Peyer's patch (tissue), 4 donors: ENCODE data around the gene FST. TPM values are rescaled to one million over a fixed set of nuclear protein-coding genes. Genes with fewer than 3 reads are reported as not detected.

Experiments used
- DNase-seq, 3 donors: peaks; one replicate each; pipeline ENCODE4 v3.0.0-alpha.2; 2017 to 2019
- H3K27ac ChIP-seq, 4 donors: fragments of 200-600 bp; sonication (generic); one replicate each; pipeline ENCODE4 v1.5.1; 2016 to 2019
- H3K27me3 ChIP-seq, 2 donors: fragments of 200-600 bp; sonication (generic); one replicate each; pipeline ENCODE4 v1.5.1; 2019
- H3K36me3 ChIP-seq, 3 donors: fragments of 200-600 bp; sonication (generic); one replicate each; pipeline ENCODE4 v1.5.1; 2016 to 2019
- H3K4me1 ChIP-seq, 4 donors: fragments of 200-600 bp; sonication (generic); one replicate each; pipeline ENCODE4 v1.5.1; 2016 to 2019
- H3K4me3 ChIP-seq, 4 donors: fragments of 200-600 bp; sonication (generic); 1 replicate in 3 of 4; 2 replicates in 1 of 4; pipeline ENCODE4 v1.5.1; 2016 to 2019; ENCODE audit warnings: mild to moderate bottlenecking in 1 of 4
- H3K9me3 ChIP-seq, 4 donors: fragments of 200-600 bp; sonication (generic); one replicate each; pipeline ENCODE4 v1.5.1; 2016 to 2019; ENCODE audit warnings: mild to moderate bottlenecking in 1 of 4
- POLR2A ChIP-seq, 2 donors: fragments of 450-650 bp; IDR thresholded peaks; one replicate each; pipeline ENCODE4 v1.5.1; 2017; ENCODE audit warnings: antibody characterized with exemption in 2 of 2, mild to moderate bottlenecking in 2 of 2, moderate library complexity in 2 of 2
- total RNA-seq, 4 donors: library from RNA; depleted of rRNA; stranded (reverse); fragments of >200 nt; gene quantifications; one replicate each; pipeline ENCODE4 v1.1.0, GENCODE V29; 2016
- TF ChIP-seq, protein P1 (sequence below), 6 experiments: fragments of 450-650 bp in 4 of 6; fragments of 200-600 bp in 2 of 6; sonication (generic) in 1 of 6; IDR thresholded peaks; one replicate each; pipeline ENCODE4 v1.5.1; 2017 to 2019; ENCODE audit warnings: antibody characterized with exemption in 6 of 6, mild to moderate bottlenecking in 3 of 6, moderate library complexity in 1 of 6

The FST gene
- total RNA-seq, 4 donors from 2014 or later: 3.5 to 47.0 (median 10.9) TPM

DNA sequence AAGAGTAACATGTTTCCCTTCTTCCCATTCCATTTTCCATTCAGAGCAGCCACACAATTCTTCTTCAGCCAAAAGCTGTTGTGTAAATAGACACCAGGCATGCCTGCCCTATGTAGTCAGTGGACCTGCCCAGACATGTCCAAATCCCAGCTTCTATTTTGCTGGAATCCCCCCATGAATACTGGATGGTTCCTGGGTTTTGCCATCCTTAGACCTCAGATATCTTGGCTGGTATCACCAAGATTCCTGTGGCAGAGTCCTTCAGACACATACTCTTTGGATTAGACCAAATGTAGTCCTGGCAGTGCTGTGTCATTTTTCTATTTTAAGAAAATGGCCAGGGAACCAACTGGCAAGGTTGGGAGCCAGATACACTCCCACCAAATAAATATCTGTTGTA is 10.3 kb downstream of the FST start:
- H3K4me3 ChIP-seq: no peak overlapping the region
- no peaks in the 10 kb centered on the region for H3K9me3 ChIP-seq
- no peak overlapping the region for H3K27ac ChIP-seq
- H3K36me3 ChIP-seq: no peaks in the 10 kb centered on the region
- TF ChIP-seq POLR2A (IDR thresholded peaks at IDR 0.05): no peak
- TF ChIP-seq, protein P1, sequence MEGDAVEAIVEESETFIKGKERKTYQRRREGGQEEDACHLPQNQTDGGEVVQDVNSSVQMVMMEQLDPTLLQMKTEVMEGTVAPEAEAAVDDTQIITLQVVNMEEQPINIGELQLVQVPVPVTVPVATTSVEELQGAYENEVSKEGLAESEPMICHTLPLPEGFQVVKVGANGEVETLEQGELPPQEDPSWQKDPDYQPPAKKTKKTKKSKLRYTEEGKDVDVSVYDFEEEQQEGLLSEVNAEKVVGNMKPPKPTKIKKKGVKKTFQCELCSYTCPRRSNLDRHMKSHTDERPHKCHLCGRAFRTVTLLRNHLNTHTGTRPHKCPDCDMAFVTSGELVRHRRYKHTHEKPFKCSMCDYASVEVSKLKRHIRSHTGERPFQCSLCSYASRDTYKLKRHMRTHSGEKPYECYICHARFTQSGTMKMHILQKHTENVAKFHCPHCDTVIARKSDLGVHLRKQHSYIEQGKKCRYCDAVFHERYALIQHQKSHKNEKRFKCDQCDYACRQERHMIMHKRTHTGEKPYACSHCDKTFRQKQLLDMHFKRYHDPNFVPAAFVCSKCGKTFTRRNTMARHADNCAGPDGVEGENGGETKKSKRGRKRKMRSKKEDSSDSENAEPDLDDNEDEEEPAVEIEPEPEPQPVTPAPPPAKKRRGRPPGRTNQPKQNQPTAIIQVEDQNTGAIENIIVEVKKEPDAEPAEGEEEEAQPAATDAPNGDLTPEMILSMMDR (IDR thresholded peaks at IDR 0.05): no peak
- H3K27me3 ChIP-seq: no peaks in the 10 kb centered on the region
- no peaks in the 10 kb centered on the region for H3K4me1 ChIP-seq
- DNase-seq: no peak

DNA sequence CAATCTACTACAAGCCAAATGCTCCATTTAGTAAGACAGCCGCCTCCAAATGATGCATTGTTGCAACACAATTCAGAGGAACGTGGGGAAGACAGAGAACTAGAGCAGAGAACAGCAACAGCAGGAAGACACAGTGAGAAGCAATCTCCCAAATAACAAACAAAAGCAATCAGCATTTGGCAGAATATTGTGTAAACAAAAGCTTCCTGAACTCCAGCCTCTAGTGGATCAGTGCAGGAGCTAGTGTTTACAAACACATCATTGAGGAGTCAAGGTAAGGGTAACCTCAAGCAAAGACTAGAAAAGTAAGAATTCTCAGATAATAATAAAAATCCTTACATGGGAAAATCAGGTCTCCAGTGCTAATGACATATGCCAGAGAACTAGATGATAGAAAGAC is 20.6 kb downstream of the FST start:
- H3K4me3 ChIP-seq: no peak overlapping the region
- H3K27ac ChIP-seq: no peak overlapping the region
- TF ChIP-seq POLR2A (IDR thresholded peaks at IDR 0.05): no peak
- TF ChIP-seq, protein P1 (IDR thresholded peaks at IDR 0.05): no peak
- no peaks in the 10 kb centered on the region for H3K36me3 ChIP-seq
- H3K4me1 ChIP-seq: no peaks in the 10 kb centered on the region
- H3K9me3 ChIP-seq: no peaks in the 10 kb centered on the region
- H3K27me3 ChIP-seq: no peaks in the 10 kb centered on the region
- no peak for DNase-seq

DNA sequence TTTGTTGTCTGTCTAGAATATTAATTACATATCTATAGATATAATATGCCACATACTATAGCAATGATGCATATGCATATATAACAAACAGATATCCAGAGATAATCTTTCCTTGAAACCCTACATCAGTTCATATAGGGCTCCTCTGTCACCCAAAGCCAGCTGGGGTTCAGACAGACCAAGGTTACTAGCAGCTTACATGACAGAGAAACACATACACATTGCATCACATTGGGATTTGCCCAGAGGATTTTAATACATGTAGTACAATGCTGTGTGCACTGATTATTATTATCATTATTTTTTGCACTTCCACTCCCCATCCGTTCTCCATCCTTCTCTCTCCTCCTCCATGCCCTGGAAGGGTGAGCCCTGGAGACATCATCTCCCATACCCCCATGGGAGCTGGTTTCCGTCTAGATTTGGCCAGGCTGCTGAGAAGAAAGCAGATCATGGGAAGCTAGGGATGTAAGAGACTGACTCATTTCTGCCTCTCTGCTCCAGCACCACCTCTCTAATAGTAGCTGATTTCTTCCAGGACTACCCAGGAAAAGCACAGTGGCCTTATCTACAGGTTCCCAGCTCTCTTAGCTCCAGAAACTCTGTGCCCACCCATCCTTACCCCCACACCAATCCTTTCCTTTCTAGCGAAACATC is 23.3 kb downstream of the FST start:
- TF ChIP-seq POLR2A (IDR thresholded peaks at IDR 0.05): no peak
- TF ChIP-seq, protein P1 (IDR thresholded peaks at IDR 0.05): no peak
- Histone ChIP-seq H3K9me3 (peaks cover 0 to 2% (median 0%) of the 10 kb centered on the region in 4 donors), H3K27ac (no peak overlapping the region), H3K4me3 (no peak overlapping the region), H3K36me3 (no peaks in the 10 kb centered on the region), H3K4me1 (no peaks in the 10 kb centered on the region), H3K27me3 (no peaks in the 10 kb centered on the region)
- no peak for DNase-seq

DNA sequence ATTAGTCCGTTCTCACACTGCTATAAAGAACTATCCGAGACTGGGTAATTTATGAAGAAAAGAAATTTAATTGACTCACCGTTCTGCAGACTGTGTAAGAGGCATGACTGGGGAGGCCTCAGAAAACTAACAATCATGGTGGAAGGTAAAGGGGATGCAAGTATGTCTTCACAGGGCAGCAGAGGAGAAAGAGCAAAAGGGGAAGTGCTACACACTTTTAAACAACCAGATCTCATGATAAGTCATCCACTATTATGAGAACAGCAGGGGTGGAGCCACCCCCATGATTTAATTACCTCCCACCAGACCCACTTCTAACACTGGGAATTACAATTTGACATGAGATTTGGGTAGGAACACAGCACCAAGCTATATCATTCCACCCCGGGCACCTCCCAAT is 26.6 kb downstream of the FST start:
- Histone ChIP-seq H3K4me1 (no peaks in the 10 kb centered on the region), H3K27me3 (no peaks in the 10 kb centered on the region), H3K4me3 (no peak overlapping the region), H3K9me3 (peaks cover 0 to 7% (median 0%) of the 10 kb centered on the region in 4 donors), H3K27ac (no peak overlapping the region), H3K36me3 (no peaks in the 10 kb centered on the region)
- TF ChIP-seq POLR2A (IDR thresholded peaks at IDR 0.05): no peak
- TF ChIP-seq, protein P1 (IDR thresholded peaks at IDR 0.05): no peak
- no peak for DNase-seq

DNA sequence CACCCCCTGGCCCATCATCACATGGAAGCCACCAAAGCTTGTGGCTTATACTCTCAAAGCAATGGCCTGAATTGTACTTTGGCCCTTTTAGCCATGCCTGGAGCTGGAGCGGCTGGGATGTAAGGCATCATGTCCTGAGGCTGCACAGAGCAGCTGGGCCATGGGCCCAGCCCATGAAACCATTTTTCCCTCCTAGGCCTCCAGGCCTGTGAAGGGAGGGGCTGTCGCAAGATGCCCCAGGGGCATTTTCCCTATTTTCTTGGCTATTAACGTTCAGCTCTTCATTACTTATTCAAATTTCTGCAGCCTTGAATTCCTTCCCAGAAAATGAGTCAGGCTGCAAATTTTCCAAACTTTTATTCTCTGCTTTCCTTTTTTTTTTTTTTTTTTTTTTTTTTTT is 27.7 kb downstream of the FST start:
- no peaks in the 10 kb centered on the region for H3K36me3 ChIP-seq
- DNase-seq: no peak
- no peaks in the 10 kb centered on the region for H3K27me3 ChIP-seq
- H3K4me1 ChIP-seq: no peaks in the 10 kb centered on the region
- H3K27ac ChIP-seq: no peak overlapping the region
- TF ChIP-seq, protein P1 (IDR thresholded peaks at IDR 0.05): no peak
- no peak for TF ChIP-seq POLR2A (IDR thresholded peaks at IDR 0.05)
- no peak overlapping the region for H3K4me3 ChIP-seq
- peaks cover 0 to 7% (median 0%) of the 10 kb centered on the region in 4 donors for H3K9me3 ChIP-seq
